ENCODE results near the gene RESP18.
"Not testable (repeated sequence)": the region's sequence is repeated elsewhere in the genome, so short reads cannot be mapped to it uniquely, and the experiment has no call there.

RESP18 gene

GRCh38 chr2:219294356-219295351 lies 37.9 kb downstream of the RESP18 start:
- FAIRE-seq (peak; percentile 90), DNase-seq (ENCODE audit: insufficient read length, low spot score) (peak; percentile 97)

GRCh38 chr2:219293736-219294231 lies 38.8 kb downstream of the RESP18 start:
- DNase-seq (ENCODE audit: insufficient read length, low spot score) (no peak), FAIRE-seq (no peak)

GRCh38 chr2:219292616-219293015 lies 39.9 kb downstream of the RESP18 start:
- DNase-seq (ENCODE audit: insufficient read length, low spot score): no peak

GRCh38 chr2:219291910-219292490 lies 40.5 kb downstream of the RESP18 start:
- FAIRE-seq (no peak), DNase-seq (ENCODE audit: insufficient read length, low spot score) (no peak)

More at GRCh38 chr2:219292616-219293015, 39.9 kb downstream of the RESP18 start:
- FAIRE-seq: no peak

- DNase-seq (ENCODE audit: insufficient read length, low spot score): no peak
- no peak for FAIRE-seq
Measured at GRCh38 chr2:219291394-219291793, 41.1 kb downstream of the RESP18 start.

GRCh38 chr2:219290381-219291171 lies 42.0 kb downstream of the RESP18 start:
- DNase-seq (ENCODE audit: insufficient read length, low spot score): no peak
- no peak for FAIRE-seq

- FAIRE-seq (no peak), DNase-seq (ENCODE audit: insufficient read length, low spot score) (no peak)
Measured at GRCh38 chr2:219289537-219290361, 42.8 kb downstream of the RESP18 start.

GRCh38 chr2:219289195-219289536 lies 43.4 kb downstream of the RESP18 start:
- no peak for FAIRE-seq
- no peak for DNase-seq (ENCODE audit: insufficient read length, low spot score)

GRCh38 chr2:219287580-219288265 lies 44.8 kb downstream of the RESP18 start:
- FAIRE-seq: no peak
- DNase-seq (ENCODE audit: insufficient read length, low spot score): no peak

GRCh38 chr2:219287116-219287440 lies 45.5 kb downstream of the RESP18 start:
- FAIRE-seq: not testable (repeated sequence)

GRCh38 chr2:219286436-219287115 lies 46.0 kb downstream of the RESP18 start:
- FAIRE-seq (no peak), DNase-seq (ENCODE audit: insufficient read length, low spot score) (no peak)

More at GRCh38 chr2:219287116-219287440, 45.5 kb downstream of the RESP18 start:
- not testable (repeated sequence) for DNase-seq (ENCODE audit: insufficient read length, low spot score)

- DNase-seq (ENCODE audit: insufficient read length, low spot score) (no peak), FAIRE-seq (no peak)
Measured at GRCh38 chr2:219285894-219286425, 46.6 kb downstream of the RESP18 start.

- FAIRE-seq (no peak), DNase-seq (ENCODE audit: insufficient read length, low spot score) (no peak)
Measured at GRCh38 chr2:219285373-219285735, 47.2 kb downstream of the RESP18 start.

- FAIRE-seq (no peak), DNase-seq (ENCODE audit: insufficient read length, low spot score) (no peak)
Measured at GRCh38 chr2:219284501-219285372, 47.8 kb downstream of the RESP18 start.

- FAIRE-seq (no peak), DNase-seq (ENCODE audit: insufficient read length, low spot score) (no peak)
Measured at GRCh38 chr2:219282943-219283581, 49.5 kb downstream of the RESP18 start.

- DNase-seq (ENCODE audit: insufficient read length, low spot score): no peak
- FAIRE-seq: no peak
Measured at GRCh38 chr2:219282375-219282774, 50.2 kb downstream of the RESP18 start.

GRCh38 chr2:219281588-219281987 lies 51.0 kb downstream of the RESP18 start:
- DNase-seq (ENCODE audit: insufficient read length, low spot score) (no peak), FAIRE-seq (no peak)
